ENCODE data around the gene STX12.

DNA sequence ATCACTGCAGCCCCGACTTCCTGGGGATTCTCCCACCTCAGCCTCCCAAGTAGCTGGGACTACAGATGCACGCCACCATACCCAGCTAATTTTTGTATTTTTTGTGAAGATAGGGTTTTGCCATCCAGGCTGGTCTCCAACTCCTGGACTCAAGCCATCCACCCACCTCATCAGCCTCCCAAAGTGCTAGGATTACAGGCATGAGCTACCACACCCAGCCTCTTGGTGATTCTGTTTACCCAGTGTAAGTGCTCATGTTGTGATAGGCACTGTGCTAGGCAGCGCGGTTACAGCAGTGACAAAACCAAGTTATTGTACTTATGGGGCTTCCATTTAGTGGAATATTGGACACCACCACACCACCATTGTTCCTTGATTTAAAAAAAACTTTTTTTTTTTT is 9.7 kb upstream of the STX12 start:
- TF ChIP-seq MXI1 (IDR thresholded peaks at IDR 0.05; ENCODE audit: borderline replicate concordance, low read depth, low read length): no peak
- TF ChIP-seq FOS (IDR thresholded peaks at IDR 0.05; ENCODE audit: low read depth, low read length): no peak
- TF ChIP-seq CTCF (conservative IDR thresholded peaks at IDR 0.05; ENCODE audit: low read depth, low read length): no peak
- no peak for TF ChIP-seq POLR2A (IDR thresholded peaks at IDR 0.05; ENCODE audit: low read depth, low read length)

All from IMR-90 (cell line).